SK-N-SH treated with all-trans-retinoic acid at 6 μM for 48 hours (cell line): ENCODE results near the gene RAD51B.
A peak's percentile ranks its signal among the peaks of the same experiment; 100 is the strongest.

ENCODE experiments used
- ATAC-seq: fragments of 200-7000 bp; cut with Tn5 transposase; 3 replicates; pipeline ENCODE4 v1.9.1; 2020; ENCODE audit warnings: mild to moderate bottlenecking, moderate library complexity
- ARNTL ChIP-seq: fragments of 450-650 bp; formaldehyde crosslinking; IDR thresholded peaks from 2 replicates; pipeline ENCODE4 v1.5.0; 2020; ENCODE audit warnings: low read depth, mild to moderate bottlenecking, moderate library complexity, borderline replicate concordance
- BACH2 ChIP-seq: fragments of 250-450 bp; sonication (Bioruptor Pico); IDR thresholded peaks from 2 replicates; pipeline ENCODE4 v1.9.0; 2021; ENCODE audit warnings: mild to moderate bottlenecking, borderline replicate concordance
- CSDC2 ChIP-seq: fragments of 250-450 bp; sonication (Bioruptor Pico); IDR thresholded peaks from 2 replicates; pipeline ENCODE4 v1.5.0; 2020; ENCODE audit warnings: mild to moderate bottlenecking, moderate library complexity
- ESRRG ChIP-seq: fragments of 250-450 bp; sonication (Bioruptor Pico); IDR thresholded peaks from 2 replicates; pipeline ENCODE4 v1.6.1; 2021; ENCODE audit warnings: mild to moderate bottlenecking
- GLIS3 ChIP-seq: fragments of 250-450 bp; sonication (Bioruptor Pico); IDR thresholded peaks from 2 replicates; pipeline ENCODE4 v1.5.0; 2020; ENCODE audit warnings: mild to moderate bottlenecking, moderate library complexity
- ISL1 ChIP-seq: fragments of 250-450 bp; sonication (Bioruptor Pico); IDR thresholded peaks from 2 replicates; pipeline ENCODE4 v2.1.2; 2022; ENCODE audit warnings: mild to moderate bottlenecking, moderate library complexity
- OSR1 ChIP-seq: fragments of 250-450 bp; sonication (Bioruptor Pico); IDR thresholded peaks from 2 replicates; pipeline ENCODE4 v1.8.0; 2022; ENCODE audit warnings: moderate library complexity, mild to moderate bottlenecking, inconsistent platforms
- PATZ1 ChIP-seq: fragments of 250-450 bp; sonication (Bioruptor Pico); IDR thresholded peaks from 2 replicates; pipeline ENCODE4 v1.8.0; 2020; ENCODE audit warnings: mild to moderate bottlenecking, moderate library complexity, borderline replicate concordance
- RARB ChIP-seq: fragments of 250-450 bp; sonication (Bioruptor Pico); IDR thresholded peaks from 2 replicates; pipeline ENCODE4 v1.8.0; 2021; ENCODE audit warnings: mild to moderate bottlenecking, moderate library complexity
- SNAI2 ChIP-seq: fragments of 250-450 bp; sonication (Bioruptor Pico); IDR thresholded peaks from 2 replicates; pipeline ENCODE4 v1.5.0; 2020; ENCODE audit warnings: mild to moderate bottlenecking, moderate library complexity
- TCF4 ChIP-seq: fragments of 250-450 bp; sonication (Bioruptor Pico); IDR thresholded peaks from 2 replicates; pipeline ENCODE4 v1.8.0; 2021; ENCODE audit warnings: mild to moderate bottlenecking, moderate library complexity, borderline replicate concordance
- TOX ChIP-seq: fragments of 250-450 bp; sonication (Bioruptor Pico); IDR thresholded peaks from 2 replicates; pipeline ENCODE4 v1.8.0; 2021; ENCODE audit warnings: mild to moderate bottlenecking, moderate library complexity, borderline replicate concordance
- ZC3H10 ChIP-seq: fragments of 250-450 bp; sonication (Bioruptor Pico); IDR thresholded peaks from 2 replicates; pipeline ENCODE4 v1.5.1; 2021; ENCODE audit warnings: mild to moderate bottlenecking, moderate library complexity
- ZFP3 ChIP-seq: fragments of 250-450 bp; sonication (Bioruptor Pico); IDR thresholded peaks from 2 replicates; pipeline ENCODE4 v1.5.0; 2020; ENCODE audit warnings: mild to moderate bottlenecking, moderate library complexity
- ZFP30 ChIP-seq: fragments of 450-650 bp; formaldehyde crosslinking; IDR thresholded peaks from 2 replicates; pipeline ENCODE4 v1.5.0; 2022; ENCODE audit warnings: mild to moderate bottlenecking, moderate library complexity
- ZNF70 ChIP-seq: fragments of 450-650 bp; formaldehyde crosslinking; IDR thresholded peaks from 2 replicates; pipeline ENCODE4 v1.5.0; 2020; ENCODE audit warnings: mild to moderate bottlenecking, moderate library complexity
- ZNF8 ChIP-seq: fragments of 450-650 bp; formaldehyde crosslinking; IDR thresholded peaks from 2 replicates; pipeline ENCODE4 v1.5.0; 2020; ENCODE audit warnings: mild to moderate bottlenecking, moderate library complexity
- TF ChIP-seq, protein P1 (sequence below): fragments of 250-450 bp; sonication (Bioruptor Pico); IDR thresholded peaks from 2 replicates; pipeline ENCODE4 v1.5.1; 2020; ENCODE audit warnings: low read depth, mild to moderate bottlenecking, moderate library complexity
- TF ChIP-seq, protein P2 (sequence below): fragments of 250-450 bp; sonication (Bioruptor Pico); IDR thresholded peaks from 2 replicates; pipeline ENCODE4 v1.5.1; 2021; ENCODE audit warnings: mild to moderate bottlenecking, moderate library complexity
- TF ChIP-seq, protein P3 (sequence below): fragments of 250-450 bp; sonication (Bioruptor Pico); IDR thresholded peaks from 2 replicates; pipeline ENCODE4 v1.8.0; 2021; ENCODE audit warnings: low read depth, mild to moderate bottlenecking, moderate library complexity, borderline replicate concordance

Gene RAD51B

DNA sequence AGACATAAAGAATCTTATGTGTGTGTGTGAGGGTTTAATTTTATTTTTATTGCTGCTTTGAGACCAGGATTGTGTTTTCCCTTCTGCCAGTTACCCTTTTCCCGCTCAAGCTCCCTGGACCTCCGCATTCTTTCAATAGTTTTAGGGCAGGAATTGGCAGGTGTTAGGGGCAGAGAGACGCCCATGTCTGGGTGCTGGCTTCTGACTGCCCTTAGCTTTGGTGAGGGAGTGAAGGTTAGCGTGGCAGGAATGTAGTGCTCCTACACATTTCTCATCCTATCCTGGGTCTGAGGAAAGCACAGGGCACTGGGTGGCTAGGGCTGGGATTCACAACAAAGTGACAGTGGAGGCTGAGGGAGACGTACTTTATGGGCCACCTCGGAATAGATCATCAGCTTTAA is 545.2 kb downstream of the RAD51B start:
- ATAC-seq: peak; percentile 53
- TF ChIP-seq SNAI2 (CRISPR knock-in tag) (no peak), CSDC2 (CRISPR knock-in tag) (no peak), ZC3H10 (no peak), RARB (CRISPR knock-in tag) (no peak), ZNF8 (no peak), OSR1 (CRISPR knock-in tag) (no peak), ARNTL (CRISPR knock-in tag) (no peak)
- TF ChIP-seq, protein P1, sequence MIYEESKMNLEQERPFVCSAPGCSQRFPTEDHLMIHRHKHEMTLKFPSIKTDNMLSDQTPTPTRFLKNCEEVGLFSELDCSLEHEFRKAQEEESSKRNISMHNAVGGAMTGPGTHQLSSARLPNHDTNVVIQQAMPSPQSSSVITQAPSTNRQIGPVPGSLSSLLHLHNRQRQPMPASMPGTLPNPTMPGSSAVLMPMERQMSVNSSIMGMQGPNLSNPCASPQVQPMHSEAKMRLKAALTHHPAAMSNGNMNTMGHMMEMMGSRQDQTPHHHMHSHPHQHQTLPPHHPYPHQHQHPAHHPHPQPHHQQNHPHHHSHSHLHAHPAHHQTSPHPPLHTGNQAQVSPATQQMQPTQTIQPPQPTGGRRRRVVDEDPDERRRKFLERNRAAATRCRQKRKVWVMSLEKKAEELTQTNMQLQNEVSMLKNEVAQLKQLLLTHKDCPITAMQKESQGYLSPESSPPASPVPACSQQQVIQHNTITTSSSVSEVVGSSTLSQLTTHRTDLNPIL (CRISPR knock-in tag): no peak
- TF ChIP-seq, protein P2, sequence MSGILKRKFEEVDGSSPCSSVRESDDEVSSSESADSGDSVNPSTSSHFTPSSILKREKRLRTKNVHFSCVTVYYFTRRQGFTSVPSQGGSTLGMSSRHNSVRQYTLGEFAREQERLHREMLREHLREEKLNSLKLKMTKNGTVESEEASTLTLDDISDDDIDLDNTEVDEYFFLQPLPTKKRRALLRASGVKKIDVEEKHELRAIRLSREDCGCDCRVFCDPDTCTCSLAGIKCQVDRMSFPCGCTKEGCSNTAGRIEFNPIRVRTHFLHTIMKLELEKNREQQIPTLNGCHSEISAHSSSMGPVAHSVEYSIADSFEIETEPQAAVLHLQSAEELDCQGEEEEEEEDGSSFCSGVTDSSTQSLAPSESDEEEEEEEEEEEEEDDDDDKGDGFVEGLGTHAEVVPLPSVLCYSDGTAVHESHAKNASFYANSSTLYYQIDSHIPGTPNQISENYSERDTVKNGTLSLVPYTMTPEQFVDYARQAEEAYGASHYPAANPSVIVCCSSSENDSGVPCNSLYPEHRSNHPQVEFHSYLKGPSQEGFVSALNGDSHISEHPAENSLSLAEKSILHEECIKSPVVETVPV: no peak

GRCh38 chr14:68365228-68365627 is 545.6 kb downstream of the RAD51B start:
- ATAC-seq: peak; percentile 46

DNA sequence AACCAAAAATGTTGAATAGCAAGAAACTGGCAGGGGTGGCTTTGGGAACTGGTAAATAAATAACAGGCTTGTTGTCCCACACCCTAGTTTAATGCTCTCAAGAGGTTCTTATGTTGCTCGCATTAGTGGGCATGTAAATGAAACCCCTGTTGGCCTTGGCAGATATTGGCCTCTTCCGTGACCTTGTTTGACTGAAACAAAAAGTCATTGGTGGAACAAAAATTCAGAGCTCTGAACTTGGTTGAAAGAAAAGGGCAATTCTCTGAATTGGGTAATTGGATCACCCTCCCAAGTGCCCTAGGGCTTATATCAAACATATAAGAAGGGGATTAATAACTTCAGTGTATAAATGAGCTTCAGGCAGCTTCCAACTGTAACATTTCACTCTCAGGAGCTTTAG is 547.1 kb downstream of the RAD51B start:
- TF ChIP-seq ZNF70 (CRISPR knock-in tag) (no peak), RARB (CRISPR knock-in tag) (no peak), TOX (CRISPR knock-in tag) (no peak), ESRRG (CRISPR knock-in tag) (no peak), ISL1 (CRISPR knock-in tag) (no peak), ZNF8 (no peak)
- TF ChIP-seq, protein P1 (CRISPR knock-in tag): no peak
- TF ChIP-seq, protein P3, sequence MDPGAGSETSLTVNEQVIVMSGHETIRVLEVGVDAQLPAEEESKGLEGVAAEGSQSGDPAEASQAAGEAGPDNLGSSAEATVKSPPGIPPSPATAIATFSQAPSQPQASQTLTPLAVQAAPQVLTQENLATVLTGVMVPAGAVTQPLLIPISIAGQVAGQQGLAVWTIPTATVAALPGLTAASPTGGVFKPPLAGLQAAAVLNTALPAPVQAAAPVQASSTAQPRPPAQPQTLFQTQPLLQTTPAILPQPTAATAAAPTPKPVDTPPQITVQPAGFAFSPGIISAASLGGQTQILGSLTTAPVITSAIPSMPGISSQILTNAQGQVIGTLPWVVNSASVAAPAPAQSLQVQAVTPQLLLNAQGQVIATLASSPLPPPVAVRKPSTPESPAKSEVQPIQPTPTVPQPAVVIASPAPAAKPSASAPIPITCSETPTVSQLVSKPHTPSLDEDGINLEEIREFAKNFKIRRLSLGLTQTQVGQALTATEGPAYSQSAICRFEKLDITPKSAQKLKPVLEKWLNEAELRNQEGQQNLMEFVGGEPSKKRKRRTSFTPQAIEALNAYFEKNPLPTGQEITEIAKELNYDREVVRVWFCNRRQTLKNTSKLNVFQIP (CRISPR knock-in tag): no peak
- ATAC-seq: no peak

More at GRCh38 chr14:68365228-68365627, 545.6 kb downstream of the RAD51B start:
- no peak for TF ChIP-seq OSR1 (CRISPR knock-in tag)
- TF ChIP-seq GLIS3 (CRISPR knock-in tag): no peak
- no peak for TF ChIP-seq TOX (CRISPR knock-in tag)
- no peak for TF ChIP-seq SNAI2 (CRISPR knock-in tag)
- no peak for TF ChIP-seq TCF4 (CRISPR knock-in tag)
- TF ChIP-seq ESRRG (CRISPR knock-in tag): no peak
- TF ChIP-seq ZFP3: no peak
- TF ChIP-seq ZNF8: no peak
- TF ChIP-seq, protein P2: no peak
- TF ChIP-seq RARB (CRISPR knock-in tag): no peak
- TF ChIP-seq ISL1 (CRISPR knock-in tag): no peak
- TF ChIP-seq, protein P3 (CRISPR knock-in tag): no peak

- no peak for ATAC-seq
- no peak for TF ChIP-seq SNAI2 (CRISPR knock-in tag)
Observed at GRCh38 chr14:68367536-68367935, 548.0 kb downstream of the RAD51B start.

- no peak for ATAC-seq
- TF ChIP-seq OSR1 (CRISPR knock-in tag) (no peak), GLIS3 (CRISPR knock-in tag) (no peak), ZC3H10 (no peak), ZFP30 (CRISPR knock-in tag) (no peak), TCF4 (CRISPR knock-in tag) (no peak), ZNF8 (no peak), PATZ1 (CRISPR knock-in tag) (no peak), BACH2 (CRISPR knock-in tag) (no peak)
- TF ChIP-seq, protein P3 (CRISPR knock-in tag): no peak
Observed at GRCh38 chr14:68368850-68369249, 549.3 kb downstream of the RAD51B start.
